IgD-negative memory B cell (primary cell): ENCODE results near the gene ZNF624. TPM values are rescaled to one million over a fixed set of nuclear protein-coding genes. Genes with fewer than 3 reads are reported as not detected.

Source experiments
- H3K27ac Mint-ChIP-seq, 3 donors: one replicate each; pipeline ENCODE4 v1.8.0; 2020 to 2022; ENCODE audit warnings: mild to moderate bottlenecking in 3 of 3, mixed read lengths in 3 of 3, moderate library complexity in 1 of 3
- H3K27me3 Mint-ChIP-seq: one replicate; pipeline ENCODE4 v1.8.0; 2021; ENCODE audit warnings: mixed read lengths
- H3K36me3 Mint-ChIP-seq: one replicate; pipeline ENCODE4 v1.8.0; 2020; ENCODE audit warnings: mild to moderate bottlenecking, mixed read lengths
- H3K4me1 Mint-ChIP-seq, 3 donors: one replicate each; pipeline ENCODE4 v1.8.0; 2020 to 2022; ENCODE audit warnings: mixed read lengths in 3 of 3, mild to moderate bottlenecking in 1 of 3
- H3K4me3 Mint-ChIP-seq, 4 donors: one replicate each; pipeline ENCODE4 v1.8.0; 2020 to 2022; ENCODE audit warnings: mild to moderate bottlenecking in 4 of 4, mixed read lengths in 4 of 4, moderate library complexity in 3 of 4
- H3K9me3 Mint-ChIP-seq, 3 donors: one replicate each; pipeline ENCODE4 v1.8.0; 2020 to 2021; ENCODE audit warnings: mixed read lengths in 3 of 3, mild to moderate bottlenecking in 1 of 3
- polyA plus RNA-seq: library from polyadenylated mRNA; unstranded; fragments of 300-500 nt; fragmentation: Illumina TruSeq; gene quantifications from one replicate; pipeline ENCODE4 v1.2.3, GENCODE V29; 2021

Gene ZNF624
- polyA plus RNA-seq, 1 donor from 2014 or later: 3.9 TPM

DNA sequence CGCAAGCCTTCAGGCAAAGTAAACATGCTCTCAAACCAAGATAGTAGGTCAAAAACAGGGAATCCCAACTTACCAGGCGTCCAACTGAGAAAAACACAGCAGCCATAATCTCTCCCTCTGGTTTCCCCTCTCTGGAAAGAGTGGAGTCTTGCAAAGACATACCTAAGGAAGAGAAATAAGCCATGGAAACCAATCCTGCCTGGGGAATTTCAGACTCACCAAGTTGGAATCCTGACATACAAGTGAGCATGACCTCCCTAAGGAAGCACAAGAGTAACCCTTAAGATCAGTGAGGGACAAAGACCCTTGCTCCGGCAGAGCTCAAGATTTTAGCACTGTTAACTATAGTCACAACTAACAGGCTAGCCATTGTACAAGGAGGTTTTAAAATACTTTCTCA lies 4.1 kb downstream of the ZNF624 start:
- Mint-ChIP-seq H3K4me3 (no peak overlapping the region), H3K4me1 (peaks cover 9 to 13% (median 9%) of the 10 kb centered on the region in 3 donors), H3K36me3 (peaks cover 6% of the 10 kb centered on the region), H3K27ac (no peak overlapping the region), H3K9me3 (no peaks in the 10 kb centered on the region), H3K27me3 (no peaks in the 10 kb centered on the region)

DNA sequence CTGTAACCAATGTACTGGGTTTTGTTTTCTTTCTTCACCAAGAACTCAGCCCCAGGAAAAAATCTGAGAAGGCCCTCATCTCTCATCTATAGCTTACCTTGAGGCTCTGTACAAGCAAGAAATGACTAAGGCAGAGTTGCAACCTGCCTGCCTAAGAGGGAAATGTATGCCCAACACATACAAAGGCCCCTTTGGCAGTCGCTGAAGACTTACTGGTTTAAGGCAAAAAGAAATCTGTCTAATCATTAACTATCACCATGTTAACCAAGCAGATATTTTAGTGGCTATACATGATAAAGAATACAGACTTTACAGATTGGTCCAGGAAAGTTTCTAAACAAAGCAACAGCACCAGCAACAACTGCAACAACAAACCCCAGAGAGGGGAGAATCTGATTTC lies 14.2 kb downstream of the ZNF624 start:
- Mint-ChIP-seq H3K27me3 (no peaks in the 10 kb centered on the region), H3K9me3 (peaks cover 2 to 13% (median 2%) of the 10 kb centered on the region in 3 donors), H3K4me1 (peaks cover 0 to 6% (median 0%) of the 10 kb centered on the region in 3 donors), H3K4me3 (no peak overlapping the region), H3K36me3 (peaks cover 43% of the 10 kb centered on the region), H3K27ac (no peak overlapping the region)

DNA sequence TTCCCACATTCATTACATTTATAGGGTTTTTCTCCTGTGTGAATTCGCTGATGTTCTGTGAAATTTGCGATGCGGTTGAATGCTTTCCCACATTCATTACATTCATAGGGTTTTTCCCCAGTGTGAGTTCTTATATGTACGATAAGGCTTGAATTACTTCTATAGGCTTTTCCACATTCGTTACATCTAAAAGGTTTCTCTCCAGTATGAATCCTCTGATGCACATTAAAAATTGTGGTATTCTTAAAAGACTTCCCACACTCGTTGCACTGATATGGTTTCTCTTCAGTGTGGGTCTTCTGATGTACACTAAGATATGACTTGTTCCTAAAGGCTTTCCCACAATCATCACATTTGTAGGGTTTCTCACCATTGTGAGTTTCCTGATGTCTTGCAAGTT lies 30.4 kb downstream of the ZNF624 start:
- H3K27me3 Mint-ChIP-seq: no peaks in the 10 kb centered on the region
- no peak overlapping the region for H3K27ac Mint-ChIP-seq
- H3K4me1 Mint-ChIP-seq: no peaks in the 10 kb centered on the region
- H3K4me3 Mint-ChIP-seq: no peak overlapping the region
- peaks cover 13 to 56% (median 54%) of the 10 kb centered on the region in 3 donors for H3K9me3 Mint-ChIP-seq
- H3K36me3 Mint-ChIP-seq: peaks cover 20% of the 10 kb centered on the region

DNA sequence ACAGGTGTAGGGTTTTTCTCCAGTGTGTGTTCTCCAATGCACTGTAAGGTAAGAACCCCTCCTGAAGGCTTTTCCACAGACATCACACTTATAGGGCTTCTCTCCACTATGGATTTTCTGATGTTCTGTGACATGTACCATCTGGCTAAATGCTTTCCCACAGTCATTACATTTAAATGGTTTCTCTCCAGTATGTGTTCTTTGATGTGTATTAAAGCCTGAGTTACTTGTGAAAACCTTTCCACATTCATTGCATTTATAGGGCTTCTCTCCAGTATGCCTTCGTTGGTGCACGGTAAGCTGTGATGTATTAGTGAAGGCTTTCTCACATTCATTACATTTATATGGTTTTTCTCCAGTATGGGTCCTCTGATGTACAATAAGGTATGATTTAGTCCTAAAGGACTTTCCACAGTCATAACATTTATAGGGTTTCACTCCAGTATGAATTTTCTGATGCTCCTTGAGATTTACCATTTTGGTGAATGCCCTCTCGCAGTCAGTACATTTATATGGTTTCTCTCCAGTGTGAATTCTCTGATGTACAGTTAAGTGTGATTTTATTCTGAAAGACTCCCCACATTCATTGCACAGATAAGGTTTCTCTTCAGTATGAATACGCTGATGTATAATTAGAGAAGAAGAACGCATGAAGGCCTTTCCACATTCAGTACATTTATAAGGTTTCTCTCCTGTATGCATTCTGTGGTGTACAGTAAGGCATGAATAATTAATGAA lies 30.9 kb downstream of the ZNF624 start:
- Mint-ChIP-seq H3K27ac (no peak overlapping the region), H3K4me3 (no peak overlapping the region), H3K9me3 (peaks cover 13 to 53% (median 53%) of the 10 kb centered on the region in 3 donors), H3K4me1 (no peaks in the 10 kb centered on the region), H3K36me3 (peaks cover 16% of the 10 kb centered on the region), H3K27me3 (no peaks in the 10 kb centered on the region)

DNA sequence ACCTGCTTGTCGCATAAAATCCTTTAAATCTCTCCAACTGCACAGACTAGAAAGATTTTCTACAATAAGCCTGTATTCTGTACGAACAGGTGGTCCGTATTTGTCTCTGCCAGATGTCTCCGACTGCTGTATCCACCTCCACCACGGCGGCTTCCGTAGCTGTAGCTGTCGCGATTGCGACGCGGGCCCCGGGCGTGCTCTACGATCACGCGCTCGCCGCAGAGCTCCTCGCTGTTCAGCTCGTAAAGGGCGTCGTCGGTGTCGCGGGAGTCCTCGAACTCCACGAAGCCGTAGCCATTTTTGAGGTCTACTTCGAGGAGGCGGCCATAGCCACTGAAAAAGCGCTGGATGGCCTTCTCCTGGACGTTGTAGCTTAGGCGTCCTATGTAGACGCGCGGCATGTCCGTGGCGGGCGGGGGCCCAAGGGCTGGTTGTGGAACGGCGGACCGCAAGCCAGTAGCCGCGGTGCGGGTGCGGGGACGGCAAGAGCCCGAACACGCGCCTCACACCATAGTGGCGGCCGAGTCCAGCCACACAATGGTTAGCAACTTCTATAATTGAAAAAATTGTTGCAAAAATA lies 36.1 kb downstream of the ZNF624 start:
- peaks cover 5% of the 10 kb centered on the region for H3K36me3 Mint-ChIP-seq
- no peaks in the 10 kb centered on the region for H3K4me1 Mint-ChIP-seq
- H3K27me3 Mint-ChIP-seq: no peaks in the 10 kb centered on the region
- peaks cover 6 to 61% (median 46%) of the 10 kb centered on the region in 3 donors for H3K9me3 Mint-ChIP-seq
- no peak overlapping the region for H3K27ac Mint-ChIP-seq
- H3K4me3 Mint-ChIP-seq: no peak overlapping the region

DNA sequence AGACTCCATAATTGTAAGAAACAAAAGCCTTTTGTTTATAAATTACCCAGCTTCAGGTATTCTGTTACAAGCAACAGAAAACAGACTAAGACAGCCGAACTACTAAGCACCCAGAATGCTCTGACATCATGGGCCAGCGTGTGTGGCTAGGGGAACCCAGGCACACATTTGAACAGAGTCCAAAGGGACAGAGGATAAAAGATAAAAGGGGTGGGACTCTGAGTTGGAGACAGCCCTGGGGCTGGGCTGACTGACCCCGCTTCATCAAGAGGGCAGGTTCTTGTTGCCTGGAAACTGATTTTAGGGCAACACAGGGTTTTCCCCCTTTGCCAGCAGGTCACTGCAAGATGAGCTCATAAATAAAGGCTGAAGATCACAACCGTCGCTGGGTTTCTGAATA lies 54.1 kb downstream of the ZNF624 start:
- peak overlapping the region in 1 of 3 donors; percentile 27 for H3K27ac Mint-ChIP-seq
- peaks cover 2 to 17% (median 13%) of the 10 kb centered on the region in 3 donors for H3K9me3 Mint-ChIP-seq
- H3K27me3 Mint-ChIP-seq: no peaks in the 10 kb centered on the region
- H3K36me3 Mint-ChIP-seq: peaks cover 8% of the 10 kb centered on the region
- no peaks in the 10 kb centered on the region for H3K4me1 Mint-ChIP-seq
- no peak overlapping the region for H3K4me3 Mint-ChIP-seq

DNA sequence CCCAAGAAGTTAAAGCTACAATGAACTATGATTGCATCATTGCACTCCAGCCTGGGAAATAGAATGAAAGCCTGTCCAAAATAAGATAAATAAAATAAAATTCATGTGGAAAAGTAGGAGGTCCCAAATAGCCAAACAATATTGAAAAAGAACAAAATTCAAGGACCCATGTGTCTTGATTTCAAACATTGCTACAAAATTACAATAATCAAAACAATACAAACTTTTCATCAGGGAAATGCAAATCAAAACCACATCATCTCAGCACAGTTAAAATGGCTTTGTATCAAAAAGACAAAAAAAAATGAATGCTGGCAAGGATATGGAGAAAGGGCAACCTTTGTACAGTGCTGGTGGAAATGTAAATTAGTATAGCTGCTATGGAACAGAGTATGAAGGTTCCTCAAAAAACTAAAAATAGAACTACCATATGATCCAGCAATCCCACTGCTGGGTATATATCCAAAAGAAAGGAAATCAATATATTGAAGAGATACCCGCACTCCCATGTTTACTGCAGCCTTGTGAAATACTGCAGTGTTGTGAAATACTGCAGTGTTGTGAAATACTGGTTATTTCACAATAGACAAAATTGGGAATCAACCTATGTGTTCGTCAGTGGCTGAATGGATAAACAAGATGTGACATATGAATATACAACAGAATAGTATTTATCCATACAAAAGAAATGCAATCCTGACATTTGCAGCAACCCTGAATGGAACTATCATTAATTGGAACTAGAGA lies 60.1 kb downstream of the ZNF624 start:
- peaks cover 0 to 4% (median 3%) of the 10 kb centered on the region in 3 donors for H3K4me1 Mint-ChIP-seq
- no peak overlapping the region for H3K4me3 Mint-ChIP-seq
- peaks cover 0 to 4% (median 0%) of the 10 kb centered on the region in 3 donors for H3K9me3 Mint-ChIP-seq
- H3K27me3 Mint-ChIP-seq: peaks cover 18% of the 10 kb centered on the region
- H3K27ac Mint-ChIP-seq: no peak overlapping the region
- H3K36me3 Mint-ChIP-seq: peaks cover 3% of the 10 kb centered on the region

DNA sequence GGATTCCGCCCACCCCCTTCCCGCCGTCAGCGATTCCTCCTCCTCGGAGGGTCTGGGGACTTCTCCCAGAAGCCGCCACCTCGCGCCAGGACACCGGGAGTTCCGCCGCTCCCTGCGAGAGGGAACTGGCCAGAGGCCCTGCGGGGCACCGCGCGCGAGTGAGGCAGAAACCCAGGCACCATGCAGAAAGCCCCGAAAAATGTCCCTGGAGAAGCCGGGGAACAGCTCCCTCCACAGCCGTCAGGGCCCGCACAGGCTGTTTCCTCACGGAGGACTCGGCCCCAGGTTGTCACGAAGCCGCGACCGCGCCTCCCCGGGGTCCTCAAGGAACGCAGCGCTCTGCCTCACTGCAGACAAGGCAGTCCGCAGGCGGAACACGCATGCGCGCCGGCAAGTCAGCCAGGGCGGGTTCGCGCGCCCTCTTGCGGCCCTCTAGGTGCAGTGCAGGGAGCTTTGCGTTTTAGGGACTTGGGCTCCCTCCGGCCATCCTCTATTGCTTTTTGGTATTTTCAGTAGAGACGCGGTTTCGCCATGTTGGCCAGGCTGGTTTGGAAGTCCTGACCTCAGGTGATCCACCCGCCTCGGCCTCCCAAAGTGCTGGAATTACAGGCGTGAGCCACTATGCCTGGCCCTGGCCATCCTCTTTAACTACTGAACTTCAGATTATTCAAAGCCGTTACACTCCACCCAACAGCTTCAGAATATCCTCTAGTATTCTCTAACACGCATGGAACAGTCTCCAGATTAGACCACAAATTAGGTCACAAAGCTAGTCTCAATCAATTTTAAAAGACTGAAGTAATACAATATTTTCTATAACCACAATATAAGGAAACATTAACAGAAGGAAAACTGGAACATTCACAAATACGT lies 64.3 kb downstream of the ZNF624 start:
- peaks cover 2 to 7% (median 5%) of the 10 kb centered on the region in 3 donors for H3K4me1 Mint-ChIP-seq
- H3K36me3 Mint-ChIP-seq: no peaks in the 10 kb centered on the region
- H3K27ac Mint-ChIP-seq: peak overlapping the region in 2 of 3 donors; percentile 30 to 48
- peaks cover 35% of the 10 kb centered on the region for H3K27me3 Mint-ChIP-seq
- no peaks in the 10 kb centered on the region for H3K9me3 Mint-ChIP-seq
- H3K4me3 Mint-ChIP-seq: peak overlapping the region; percentile 72 to 91 (median 83)

DNA sequence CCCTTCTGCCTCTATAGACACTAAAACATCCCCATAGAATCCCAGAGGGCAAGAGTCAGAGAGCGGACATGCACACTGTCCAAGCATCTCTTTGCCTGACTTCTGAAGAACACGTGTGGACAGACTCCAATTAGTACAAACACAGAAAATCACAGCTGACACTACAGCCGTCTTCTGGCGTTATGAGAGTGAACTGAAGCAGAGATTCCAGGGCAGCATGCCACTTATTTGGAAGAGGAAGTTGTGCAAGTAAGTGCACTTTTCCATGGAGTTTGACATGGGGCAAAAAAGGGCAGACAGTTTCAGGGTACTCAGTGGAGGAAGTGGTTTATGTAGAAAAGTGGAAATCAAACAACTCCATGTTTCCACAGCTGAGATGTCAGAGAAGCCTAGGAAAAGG lies 67.9 kb downstream of the ZNF624 start:
- Mint-ChIP-seq H3K27ac (peak overlapping the region in 1 of 3 donors; percentile 72), H3K9me3 (no peaks in the 10 kb centered on the region), H3K27me3 (peaks cover 36% of the 10 kb centered on the region), H3K4me1 (peaks cover 6 to 13% (median 8%) of the 10 kb centered on the region in 3 donors), H3K4me3 (no peak overlapping the region), H3K36me3 (peaks cover 2% of the 10 kb centered on the region)

DNA sequence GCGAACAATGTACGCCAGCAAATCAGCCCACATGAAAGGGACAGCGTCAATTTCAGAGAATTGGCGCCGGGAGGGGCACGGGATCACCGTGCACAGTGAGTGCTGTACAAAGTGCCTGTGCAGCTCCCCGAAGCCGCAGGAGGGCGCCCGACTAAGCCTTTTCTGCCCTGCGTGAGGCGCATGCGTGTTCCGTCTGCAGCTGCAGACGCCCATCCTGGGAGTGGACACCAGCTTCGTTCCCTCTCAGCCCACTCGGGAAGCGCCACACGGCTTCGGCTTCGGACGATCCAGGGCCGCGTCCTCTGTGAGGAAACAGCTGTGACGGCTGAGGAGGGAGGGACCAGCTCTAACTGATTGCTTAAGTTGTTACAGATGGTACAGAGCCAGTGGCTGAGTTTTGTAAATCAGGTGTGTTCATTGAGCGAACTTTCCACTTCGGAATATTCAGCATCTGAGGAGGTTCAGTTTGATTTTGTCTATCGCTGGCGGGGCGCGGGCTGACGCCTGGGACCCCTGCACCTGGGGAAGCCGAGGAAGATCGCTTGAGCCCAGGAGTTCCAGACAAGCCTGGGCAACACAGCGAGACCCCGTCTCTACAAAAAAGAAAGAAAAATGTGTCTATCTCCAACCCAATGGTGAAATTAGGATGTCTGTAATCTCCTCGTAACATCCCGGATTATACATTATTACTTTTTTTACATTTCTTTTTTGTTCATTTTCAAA lies 69.2 kb downstream of the ZNF624 start:
- H3K27me3 Mint-ChIP-seq: peaks cover 37% of the 10 kb centered on the region
- peak overlapping the region in 1 of 3 donors; percentile 8 for H3K27ac Mint-ChIP-seq
- peak overlapping the region; percentile 54 to 79 (median 64) for H3K4me3 Mint-ChIP-seq
- H3K4me1 Mint-ChIP-seq: peaks cover 5 to 12% (median 6%) of the 10 kb centered on the region in 3 donors
- peaks cover 0 to 5% (median 0%) of the 10 kb centered on the region in 3 donors for H3K9me3 Mint-ChIP-seq
- H3K36me3 Mint-ChIP-seq: peaks cover 2% of the 10 kb centered on the region

DNA sequence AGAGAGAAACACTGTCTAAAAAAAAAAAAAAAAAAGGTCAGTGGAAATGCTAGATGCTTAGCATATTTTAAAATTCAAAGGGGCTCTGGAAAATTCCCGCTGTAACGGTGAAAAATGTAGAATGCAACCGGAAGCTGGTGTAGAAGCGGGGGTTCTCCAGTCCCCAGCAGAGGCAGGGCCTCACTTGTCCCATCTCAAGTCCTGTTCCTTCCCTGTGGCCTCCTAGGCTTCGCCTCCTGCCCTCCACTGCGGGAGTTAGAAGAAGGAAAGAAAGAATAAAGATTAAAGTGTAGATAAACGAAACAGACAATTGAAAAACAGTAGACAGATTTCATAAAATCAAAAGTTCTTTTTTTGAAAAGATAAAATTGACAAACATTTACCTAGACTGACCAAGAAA lies 69.9 kb downstream of the ZNF624 start:
- H3K4me3 Mint-ChIP-seq: peak overlapping the region in 3 of 4 donors; percentile 54 to 68 (median 67)
- H3K27ac Mint-ChIP-seq: peak overlapping the region in 1 of 3 donors; percentile 8
- H3K36me3 Mint-ChIP-seq: peaks cover 2% of the 10 kb centered on the region
- H3K4me1 Mint-ChIP-seq: peaks cover 4 to 9% (median 6%) of the 10 kb centered on the region in 3 donors
- H3K27me3 Mint-ChIP-seq: peaks cover 37% of the 10 kb centered on the region
- peaks cover 0 to 5% (median 0%) of the 10 kb centered on the region in 3 donors for H3K9me3 Mint-ChIP-seq

DNA sequence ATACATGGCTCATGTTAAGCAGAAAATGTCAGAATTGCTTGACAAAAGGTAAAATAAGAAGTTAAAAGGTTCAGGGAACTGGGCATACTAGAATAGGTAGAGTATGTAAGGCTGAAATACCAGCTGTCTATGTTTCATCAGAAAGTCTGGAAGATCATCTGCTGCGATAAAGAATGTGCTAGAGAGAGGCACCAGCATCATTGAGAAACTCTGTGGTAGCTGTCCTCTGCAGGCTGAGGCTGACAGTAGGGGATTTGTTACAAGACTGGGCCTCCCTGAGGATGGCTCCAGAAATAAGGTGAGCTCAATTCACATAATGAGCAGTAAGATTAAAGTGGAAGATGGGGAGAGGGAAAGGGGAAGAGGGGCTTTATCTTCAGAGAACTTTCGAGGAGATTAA lies 80.2 kb downstream of the ZNF624 start:
- peaks cover 4% of the 10 kb centered on the region for H3K36me3 Mint-ChIP-seq
- H3K27ac Mint-ChIP-seq: no peak overlapping the region
- H3K4me3 Mint-ChIP-seq: no peak overlapping the region
- peaks cover 0 to 2% (median 0%) of the 10 kb centered on the region in 3 donors for H3K9me3 Mint-ChIP-seq
- peaks cover 7% of the 10 kb centered on the region for H3K27me3 Mint-ChIP-seq
- peaks cover 5 to 13% (median 10%) of the 10 kb centered on the region in 3 donors for H3K4me1 Mint-ChIP-seq
